Mesendoderm (in vitro differentiated cells): ENCODE measurements around the gene EBF3.

Source experiments
- DNase-seq: peaks from one replicate; pipeline ENCODE4 v3.0.0; 2013
- H2AK5ac ChIP-seq: 2 replicates; pipeline ENCODE4 v1.6.1; 2013; ENCODE audit warnings: low read length, inconsistent platforms
- H2BK120ac ChIP-seq: 2 replicates; pipeline ENCODE4 v1.6.1; 2013; ENCODE audit warnings: low read depth, mild to moderate bottlenecking, low read length, moderate library complexity, mixed read lengths
- H2BK15ac ChIP-seq: replicated peaks from 2 replicates; pipeline ENCODE4 v1.6.1; 2013; ENCODE audit warnings: low read depth, mild to moderate bottlenecking, moderate library complexity
- H2BK5ac ChIP-seq: 2 replicates; pipeline ENCODE4 v1.6.1; 2013; ENCODE audit warnings: low read length, inconsistent platforms
- H3K18ac ChIP-seq: 2 replicates; pipeline ENCODE4 v1.6.1; 2013; ENCODE audit warnings: mild to moderate bottlenecking, low read length, mixed read lengths
- H3K23ac ChIP-seq: one replicate; pipeline ENCODE4 v1.6.1; 2013; ENCODE audit warnings: low read length
- H3K27ac ChIP-seq: 2 replicates; pipeline ENCODE4 v1.5.1; 2013; ENCODE audit warnings: low read depth, mild to moderate bottlenecking, inconsistent platforms, low read length, moderate library complexity
- H3K27me3 ChIP-seq: 2 replicates; pipeline ENCODE4 v1.6.1; 2013; ENCODE audit warnings: low read length, control low read depth, mild to moderate bottlenecking, inconsistent platforms; ENCODE audit not compliant: insufficient read depth, poor library complexity
- H3K36me3 ChIP-seq: 2 replicates; pipeline ENCODE4 v1.6.1; 2013; ENCODE audit warnings: low read length, inconsistent platforms; ENCODE audit not compliant: control insufficient read depth, insufficient read depth
- H3K4ac ChIP-seq: one replicate; pipeline ENCODE4 v1.6.1; 2013; ENCODE audit warnings: low read depth, mild to moderate bottlenecking, low read length, moderate library complexity
- H3K4me1 ChIP-seq: 2 replicates; pipeline ENCODE4 v1.6.1; 2013; ENCODE audit warnings: low read depth, low read length, inconsistent platforms; ENCODE audit not compliant: control insufficient read depth
- H3K4me2 ChIP-seq: 2 replicates; pipeline ENCODE4 v1.6.1; 2013; ENCODE audit warnings: low read length
- H3K4me3 ChIP-seq: 2 replicates; pipeline ENCODE4 v1.5.1; 2013; ENCODE audit warnings: mild to moderate bottlenecking, low read length
- H3K56ac ChIP-seq: one replicate; pipeline ENCODE4 v1.6.1; 2013; ENCODE audit warnings: low read length
- H3K79me1 ChIP-seq: 2 replicates; pipeline ENCODE4 v1.6.1; 2013; ENCODE audit warnings: low read length, inconsistent platforms
- H3K79me2 ChIP-seq: 2 replicates; pipeline ENCODE4 v1.6.1; 2013; ENCODE audit warnings: mild to moderate bottlenecking, low read length; ENCODE audit not compliant: control insufficient read depth, insufficient read depth
- H3K9ac ChIP-seq: 2 replicates; pipeline ENCODE4 v1.6.1; 2013; ENCODE audit warnings: low read length, inconsistent platforms
- H4K5ac ChIP-seq: one replicate; pipeline ENCODE4 v1.6.1; 2013; ENCODE audit warnings: low read length
- H4K8ac ChIP-seq: one replicate; pipeline ENCODE4 v1.6.1; 2013; ENCODE audit warnings: low read depth, mild to moderate bottlenecking, control low read depth, low read length, moderate library complexity
- WGBS: extraction: QIAGEN DNeasy Blood & Tissue Kit; methylation state at CpG from one replicate; pipeline ENCODE4 v1.1.7; 2013; ENCODE audit warnings: low lambda C conversion rate, missing lambda C conversion rate; ENCODE audit not compliant: insufficient coverage; ENCODE audit errors: extremely low coverage; 5-methylcytosine and 5-hydroxymethylcytosine counted together

The EBF3 gene

DNA sequence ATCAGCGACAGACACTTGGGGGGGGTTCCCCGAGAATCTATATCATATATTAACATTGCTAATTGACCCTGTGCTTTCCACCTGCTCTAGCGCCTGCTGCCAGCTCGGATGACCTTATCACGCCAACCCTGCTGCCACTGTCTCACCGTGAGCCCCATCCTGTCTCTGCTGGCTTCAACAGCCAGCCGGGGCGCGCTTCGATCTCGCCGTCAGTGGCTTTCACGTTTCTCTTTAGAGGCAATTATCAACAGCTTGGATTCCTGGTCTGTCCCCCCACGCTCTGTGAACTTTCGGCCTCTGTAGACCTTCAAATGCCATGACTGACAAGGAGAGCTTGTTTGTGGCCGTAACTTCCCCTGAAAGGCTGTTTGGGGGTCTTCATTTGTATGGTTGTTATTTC is 123.0 kb downstream of the EBF3 start:
- Histone ChIP-seq H3K23ac (no peak overlapping the region), H2BK120ac (no peak overlapping the region), H3K27ac (no peak overlapping the region), H2BK5ac (no peak overlapping the region), H3K56ac (no peak overlapping the region), H3K4ac (no peak overlapping the region), H2BK15ac (no peak overlapping the region), H3K18ac (no peak overlapping the region), H3K79me1 (no peaks in the 10 kb centered on the region), H3K27me3 (no peaks in the 10 kb centered on the region), H3K79me2 (no peaks in the 10 kb centered on the region), H3K9ac (no peak overlapping the region), H3K4me2 (no peak overlapping the region), H3K36me3 (no peaks in the 10 kb centered on the region), H4K8ac (no peak overlapping the region), H2AK5ac (no peak overlapping the region), H3K4me3 (no peak overlapping the region), H4K5ac (no peak overlapping the region), H3K4me1 (peaks cover 3% of the 10 kb centered on the region)
- DNase-seq, result no peak
- no CpG with 5 or more reads among the region's 16 CpGs for WGBS

DNA sequence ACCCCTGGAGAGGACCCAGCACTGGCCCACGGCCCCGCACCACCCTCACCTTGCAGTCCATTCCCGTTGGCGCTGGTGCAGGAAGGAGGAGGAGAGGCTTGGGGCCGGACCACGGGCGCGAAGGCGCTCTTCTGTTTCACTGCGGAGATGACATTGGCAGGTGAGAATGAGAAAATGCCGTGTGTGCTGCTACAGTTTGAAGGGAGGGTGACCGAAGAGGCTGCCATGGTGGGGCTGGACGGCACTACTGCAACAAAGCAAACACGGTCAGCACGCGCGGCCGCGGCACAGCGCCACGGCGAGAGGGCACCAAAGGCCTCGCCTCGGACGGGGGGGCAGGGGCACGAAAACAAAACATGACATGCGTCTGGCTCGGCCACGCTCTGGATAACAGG is 123.9 kb downstream of the EBF3 start:
- Histone ChIP-seq H3K27me3 (no peaks in the 10 kb centered on the region), H2BK120ac (no peak overlapping the region), H3K36me3 (no peaks in the 10 kb centered on the region), H3K9ac (no peak overlapping the region), H3K23ac (no peak overlapping the region), H4K5ac (no peak overlapping the region), H3K79me2 (no peaks in the 10 kb centered on the region), H3K4me3 (no peak overlapping the region), H3K4me1 (peaks cover 3% of the 10 kb centered on the region), H2BK15ac (no peak overlapping the region), H3K27ac (no peak overlapping the region), H3K56ac (no peak overlapping the region), H2AK5ac (no peak overlapping the region), H3K79me1 (no peaks in the 10 kb centered on the region), H3K4me2 (no peak overlapping the region), H2BK5ac (no peak overlapping the region), H3K4ac (no peak overlapping the region), H4K8ac (no peak overlapping the region), H3K18ac (no peak overlapping the region)
- WGBS, result no CpG with 5 or more reads among the region's 29 CpGs
- no peak for DNase-seq

DNA sequence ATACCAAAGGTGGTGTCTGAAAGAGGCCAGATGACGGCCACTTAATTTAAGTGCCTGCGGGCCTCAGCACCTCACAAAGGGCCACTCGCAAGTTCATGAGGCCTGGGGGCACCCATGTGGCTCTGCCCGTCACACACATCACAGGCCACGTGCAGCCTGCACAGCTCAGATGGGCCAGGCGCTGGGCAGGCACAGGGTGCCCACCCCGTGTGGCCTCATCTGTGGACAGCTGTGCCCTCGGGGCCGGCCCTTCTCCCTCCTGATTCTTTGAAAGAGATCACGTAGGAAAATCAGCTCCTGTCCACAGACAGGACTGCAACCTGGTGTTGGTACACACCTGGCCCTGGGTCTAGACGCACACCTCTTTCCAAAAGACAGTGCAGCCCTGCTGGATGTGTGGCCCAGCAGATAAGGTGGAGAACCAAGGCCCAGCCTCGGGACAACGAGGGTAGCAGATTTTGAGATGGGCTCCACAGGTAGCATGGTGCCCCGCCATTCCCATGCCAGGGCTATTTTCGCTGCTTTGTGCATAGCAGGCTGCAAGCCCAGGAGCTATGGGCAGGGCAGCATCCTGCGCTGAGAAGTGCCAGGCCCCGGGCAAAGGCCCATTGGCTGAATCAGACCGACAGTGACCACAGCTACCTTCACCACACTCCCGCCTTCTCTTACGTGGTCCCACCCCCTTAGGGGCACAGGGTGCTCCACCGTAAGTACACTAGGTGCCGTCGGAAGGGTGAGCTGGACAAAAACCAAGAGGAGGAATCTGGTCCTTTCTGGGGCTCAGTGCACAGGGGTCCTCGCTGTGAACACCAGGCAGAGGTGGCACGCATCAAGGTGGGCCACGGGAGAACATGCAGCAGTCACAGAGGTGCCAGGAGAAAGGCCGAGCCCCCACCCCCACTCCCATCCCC is 124.5 kb downstream of the EBF3 start:
- no peaks in the 10 kb centered on the region for H3K4me1 ChIP-seq
- no peak overlapping the region for H3K23ac ChIP-seq
- no peak for DNase-seq
- H2BK15ac ChIP-seq, result no peak overlapping the region
- H4K5ac ChIP-seq, result no peak overlapping the region
- H2BK120ac ChIP-seq, result no peak overlapping the region
- no peaks in the 10 kb centered on the region for H3K79me1 ChIP-seq
- H3K36me3 ChIP-seq, result no peaks in the 10 kb centered on the region
- no peak overlapping the region for H2AK5ac ChIP-seq
- no peak overlapping the region for H3K4ac ChIP-seq
- no peak overlapping the region for H2BK5ac ChIP-seq
- WGBS, result no CpG with 5 or more reads among the region's 27 CpGs
- H3K18ac ChIP-seq, result no peak overlapping the region
- H3K4me2 ChIP-seq, result no peak overlapping the region
- H3K56ac ChIP-seq, result no peak overlapping the region
- H3K27ac ChIP-seq, result no peak overlapping the region
- H3K4me3 ChIP-seq, result no peak overlapping the region
- H3K79me2 ChIP-seq, result no peaks in the 10 kb centered on the region
- no peak overlapping the region for H3K9ac ChIP-seq
- H3K27me3 ChIP-seq, result no peaks in the 10 kb centered on the region
- no peak overlapping the region for H4K8ac ChIP-seq

DNA sequence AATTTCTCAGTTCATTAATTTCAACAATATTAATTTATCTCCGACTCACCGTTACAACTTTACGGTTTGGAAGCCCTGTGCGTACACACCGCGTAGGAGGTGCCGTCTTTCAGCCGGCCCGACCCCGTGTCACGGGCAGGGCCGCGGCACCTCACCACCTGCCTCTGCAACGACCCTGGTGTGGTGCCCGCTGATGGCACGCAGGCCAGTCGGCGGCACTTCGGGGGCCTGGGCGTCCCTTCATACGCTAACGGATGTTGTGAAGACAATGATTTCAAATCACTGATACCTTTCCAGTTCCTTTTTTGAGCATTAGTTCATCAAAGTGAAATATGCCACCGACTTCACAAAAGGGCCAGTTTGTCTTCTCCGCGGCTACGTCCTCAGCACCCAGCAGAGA is 125.3 kb downstream of the EBF3 start:
- Histone ChIP-seq H3K79me1 (no peaks in the 10 kb centered on the region), H3K23ac (no peak overlapping the region), H4K8ac (no peak overlapping the region), H3K27ac (no peak overlapping the region), H4K5ac (no peak overlapping the region), H3K56ac (no peak overlapping the region), H3K9ac (no peak overlapping the region), H3K4me1 (no peaks in the 10 kb centered on the region), H2BK120ac (no peak overlapping the region), H3K4me2 (no peak overlapping the region), H3K4ac (no peak overlapping the region), H2BK15ac (no peak overlapping the region), H2AK5ac (no peak overlapping the region), H3K27me3 (no peaks in the 10 kb centered on the region), H2BK5ac (no peak overlapping the region), H3K36me3 (no peaks in the 10 kb centered on the region), H3K4me3 (no peak overlapping the region), H3K79me2 (no peaks in the 10 kb centered on the region), H3K18ac (no peak overlapping the region)
- no peak for DNase-seq
- whole genome bisulfite sequencing, result no CpG with 5 or more reads among the region's 26 CpGs

DNA sequence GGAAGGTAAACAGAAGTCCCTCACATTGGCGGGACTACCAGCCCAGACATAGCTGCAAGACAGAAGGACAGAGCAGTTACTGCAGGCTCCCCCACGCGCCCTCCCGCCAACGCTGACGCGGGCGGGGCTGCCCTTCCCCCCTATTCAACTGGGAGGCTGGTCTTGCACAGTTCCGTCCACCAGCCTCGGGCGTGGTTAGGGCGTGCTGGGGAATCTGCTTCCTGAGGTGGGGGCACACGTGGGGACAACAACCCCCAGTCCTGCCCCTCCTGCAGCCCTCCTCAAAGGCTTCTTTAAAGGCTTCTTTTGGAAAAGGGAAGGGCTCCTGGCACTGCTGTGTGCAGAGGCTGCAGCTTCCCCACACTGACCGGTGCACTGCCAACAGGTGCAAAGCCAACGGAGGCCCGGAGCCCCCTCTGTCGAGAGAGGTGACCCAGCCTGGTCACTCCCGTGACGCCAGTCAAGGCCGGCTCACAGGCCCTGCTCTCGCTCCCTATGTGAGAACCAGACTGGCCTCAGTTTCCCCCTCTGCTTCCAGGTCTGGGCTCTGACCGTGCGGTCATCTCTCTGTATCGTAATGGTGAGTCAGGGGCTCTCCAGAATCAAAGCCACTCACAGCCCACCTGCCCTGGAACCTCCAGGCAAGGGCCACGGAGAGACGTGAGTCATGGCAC is 126.0 kb downstream of the EBF3 start:
- Histone ChIP-seq H3K79me2 (no peaks in the 10 kb centered on the region), H3K36me3 (no peaks in the 10 kb centered on the region), H3K9ac (no peak overlapping the region), H4K8ac (no peak overlapping the region), H3K27me3 (no peaks in the 10 kb centered on the region), H3K23ac (no peak overlapping the region), H3K4ac (no peak overlapping the region), H3K27ac (no peak overlapping the region), H4K5ac (no peak overlapping the region), H3K4me3 (no peak overlapping the region), H2BK5ac (no peak overlapping the region), H3K18ac (no peak overlapping the region), H3K4me1 (no peaks in the 10 kb centered on the region), H3K79me1 (no peaks in the 10 kb centered on the region), H2BK120ac (no peak overlapping the region), H2BK15ac (no peak overlapping the region), H2AK5ac (no peak overlapping the region), H3K4me2 (no peak overlapping the region), H3K56ac (no peak overlapping the region)
- no CpG with 5 or more reads among the region's 26 CpGs for WGBS
- DNase-seq, result no peak
